Bronchial epithelial cell (primary cell): Measurements from ENCODE around the gene BRIP1. TPM values are rescaled to one million over a fixed set of nuclear protein-coding genes. Genes with fewer than 3 reads are reported as not detected.
"Not testable (repeated sequence)": the region's sequence is repeated elsewhere in the genome, so short reads cannot be mapped to it uniquely, and the experiment has no call there.

Source experiments
- DNase-seq: peaks from one replicate; pipeline ENCODE4 v3.0.0-alpha.2; 2010; ENCODE audit warnings: low read depth
- FAIRE-seq: peaks from 2 replicates; lab custom pipeline; 2011; peaks lifted over from hg19 to GRCh38; lab: Jason Lieb, UNC
- H3K27me3 ChIP-seq: 2 replicates; pipeline ENCODE4 v1.5.1; 2011; ENCODE audit warnings: low read length; ENCODE audit not compliant: control insufficient read depth, insufficient read depth
- H3K36me3 ChIP-seq: 2 replicates; pipeline ENCODE4 v1.5.1; 2011; ENCODE audit warnings: low read length; ENCODE audit not compliant: control insufficient read depth, insufficient read depth
- H3K4me3 ChIP-seq: 2 replicates; pipeline ENCODE4 v1.5.1; 2011; ENCODE audit warnings: mild to moderate bottlenecking, low read depth, low read length, control low read depth
- CTCF ChIP-seq: IDR thresholded peaks from 2 replicates; pipeline ENCODE4 v1.5.1; 2011; ENCODE audit warnings: mild to moderate bottlenecking, moderate library complexity, low read length, control low read depth, inconsistent platforms; ENCODE audit not compliant: insufficient read depth, severe bottlenecking
- total RNA-seq: library from RNA; depleted of rRNA; stranded (reverse); fragments of >200 nt; gene quantifications from 2 replicates; pipeline ENCODE4 v1.2.1, GENCODE V29; 2014

Gene BRIP1
- total RNA-seq, 1 donor from 2014 or later: 1.1 TPM

GRCh38 chr17:61672140-61672539 lies 191.2 kb downstream of the BRIP1 start:
- DNase-seq (no peak), FAIRE-seq (no peak)
- no peak for TF ChIP-seq CTCF
- Histone ChIP-seq H3K27me3 (no peaks in the 10 kb centered on the region), H3K4me3 (no peak overlapping the region), H3K36me3 (no peaks in the 10 kb centered on the region)

- DNase-seq (no peak), FAIRE-seq (no peak)
- Histone ChIP-seq H3K36me3 (no peaks in the 10 kb centered on the region), H3K4me3 (no peak overlapping the region), H3K27me3 (no peaks in the 10 kb centered on the region)
- no peak for TF ChIP-seq CTCF
Observed at GRCh38 chr17:61670691-61671090, 192.6 kb downstream of the BRIP1 start.

GRCh38 chr17:61669522-61669921 lies 193.8 kb downstream of the BRIP1 start:
- no peak for DNase-seq
- H3K36me3 ChIP-seq: no peaks in the 10 kb centered on the region
- H3K4me3 ChIP-seq: no peak overlapping the region
- FAIRE-seq: no peak
- no peak for TF ChIP-seq CTCF
- no peaks in the 10 kb centered on the region for H3K27me3 ChIP-seq

GRCh38 chr17:61668486-61668885 lies 194.8 kb downstream of the BRIP1 start:
- no peaks in the 10 kb centered on the region for H3K27me3 ChIP-seq
- no peak for FAIRE-seq
- TF ChIP-seq CTCF: no peak
- DNase-seq: no peak
- no peaks in the 10 kb centered on the region for H3K36me3 ChIP-seq
- no peak overlapping the region for H3K4me3 ChIP-seq

GRCh38 chr17:61666406-61667088 lies 196.8 kb downstream of the BRIP1 start:
- H3K27me3 ChIP-seq, FAIRE-seq, H3K4me3 ChIP-seq, H3K36me3 ChIP-seq, DNase-seq: not testable (repeated sequence)

GRCh38 chr17:61663310-61663709 lies 200.0 kb downstream of the BRIP1 start:
- Histone ChIP-seq H3K4me3 (no peak overlapping the region), H3K27me3 (no peaks in the 10 kb centered on the region), H3K36me3 (no peaks in the 10 kb centered on the region)
- FAIRE-seq (no peak), DNase-seq (no peak)
- no peak for TF ChIP-seq CTCF
